HEK293 (cell line): ENCODE measurements around the gene LOX.

Experiments
- BCL11A ChIP-seq: fragments of 450-650 bp; formaldehyde crosslinking; IDR thresholded peaks from 2 replicates; pipeline ENCODE4 v1.5.1; 2016; ENCODE audit warnings: low read depth, missing biosample characterization, missing genetic modification characterization
- GLIS2 ChIP-seq: fragments of 450-650 bp; formaldehyde crosslinking; IDR thresholded peaks from 2 replicates; pipeline ENCODE4 v1.5.1; 2016; ENCODE audit warnings: missing biosample characterization, missing genetic modification characterization
- IKZF3 ChIP-seq: fragments of 450-650 bp; IDR thresholded peaks from 2 replicates; pipeline ENCODE4 v1.5.0; 2018; ENCODE audit warnings: missing biosample characterization, mild to moderate bottlenecking, missing genetic modification characterization, moderate library complexity
- INSM2 ChIP-seq: fragments of 450-650 bp; formaldehyde crosslinking; IDR thresholded peaks from 2 replicates; pipeline ENCODE4 v1.5.1; 2016; ENCODE audit warnings: missing biosample characterization, missing genetic modification characterization
- KLF17 ChIP-seq: fragments of 450-650 bp; formaldehyde crosslinking; IDR thresholded peaks from 2 replicates; pipeline ENCODE4 v1.5.1; 2016; ENCODE audit warnings: missing biosample characterization, missing genetic modification characterization
- KLF7 ChIP-seq: fragments of 450-650 bp; formaldehyde crosslinking; IDR thresholded peaks from 2 replicates; pipeline ENCODE4 v1.5.1; 2016; ENCODE audit warnings: missing biosample characterization, missing genetic modification characterization, borderline replicate concordance
- PRDM4 ChIP-seq: fragments of 450-650 bp; formaldehyde crosslinking; IDR thresholded peaks from 2 replicates; pipeline ENCODE4 v1.5.1; 2017; ENCODE audit warnings: missing biosample characterization, missing genetic modification characterization
- SP2 ChIP-seq: fragments of 450-650 bp; formaldehyde crosslinking; IDR thresholded peaks from 2 replicates; pipeline ENCODE4 v1.5.1; 2016; ENCODE audit warnings: missing biosample characterization, missing genetic modification characterization
- SP3 ChIP-seq: fragments of 450-650 bp; formaldehyde crosslinking; IDR thresholded peaks from 2 replicates; pipeline ENCODE4 v1.5.1; 2016; ENCODE audit warnings: missing biosample characterization, missing genetic modification characterization
- ZBTB11 ChIP-seq: fragments of 450-650 bp; formaldehyde crosslinking; conservative IDR thresholded peaks from 2 replicates; pipeline ENCODE4 v1.5.1; 2016; ENCODE audit warnings: low read depth, missing biosample characterization, missing genetic modification characterization
- ZBTB20 ChIP-seq: fragments of 450-650 bp; formaldehyde crosslinking; IDR thresholded peaks from 2 replicates; pipeline ENCODE4 v1.5.1; 2016; ENCODE audit warnings: missing biosample characterization, missing genetic modification characterization
- ZBTB26 ChIP-seq: fragments of 450-650 bp; formaldehyde crosslinking; optimal IDR thresholded peaks from 2 replicates; pipeline ENCODE3; 2016; ENCODE audit warnings: missing biosample characterization, mild to moderate bottlenecking, missing genetic modification characterization
- ZBTB8A ChIP-seq: fragments of 450-650 bp; formaldehyde crosslinking; IDR thresholded peaks from 2 replicates; pipeline ENCODE4 v1.5.1; 2016; ENCODE audit warnings: missing biosample characterization, missing genetic modification characterization
- ZEB2 ChIP-seq: fragments of 450-650 bp; formaldehyde crosslinking; IDR thresholded peaks from 2 replicates; pipeline ENCODE4 v1.5.1; 2016; ENCODE audit warnings: missing biosample characterization, missing genetic modification characterization
- ZFP69B ChIP-seq: fragments of 450-650 bp; formaldehyde crosslinking; IDR thresholded peaks from 2 replicates; pipeline ENCODE4 v1.5.1; 2016; ENCODE audit warnings: missing biosample characterization, missing genetic modification characterization
- ZNF140 ChIP-seq: fragments of 450-650 bp; formaldehyde crosslinking; IDR thresholded peaks from 2 replicates; pipeline ENCODE4 v1.5.1; 2016; ENCODE audit warnings: missing biosample characterization, missing genetic modification characterization
- ZNF16 ChIP-seq: fragments of 450-650 bp; formaldehyde crosslinking; IDR thresholded peaks from 2 replicates; pipeline ENCODE4 v1.5.1; 2016; ENCODE audit warnings: low read depth, missing biosample characterization, missing genetic modification characterization
- ZNF2 ChIP-seq: fragments of 450-650 bp; formaldehyde crosslinking; IDR thresholded peaks from 2 replicates; pipeline ENCODE4 v1.5.1; 2016; ENCODE audit warnings: missing biosample characterization, missing genetic modification characterization
- ZNF335 ChIP-seq: fragments of 450-650 bp; formaldehyde crosslinking; conservative IDR thresholded peaks from 2 replicates; pipeline ENCODE4 v1.5.1; 2016; ENCODE audit warnings: missing biosample characterization, missing genetic modification characterization
- ZNF366 ChIP-seq: fragments of 450-650 bp; formaldehyde crosslinking; conservative IDR thresholded peaks from 2 replicates; pipeline ENCODE4 v1.5.1; 2016; ENCODE audit warnings: missing biosample characterization, missing genetic modification characterization
- ZNF501 ChIP-seq: fragments of 450-650 bp; formaldehyde crosslinking; IDR thresholded peaks from 2 replicates; pipeline ENCODE4 v1.5.1; 2016; ENCODE audit warnings: missing biosample characterization, missing genetic modification characterization
- ZNF510 ChIP-seq: fragments of 450-650 bp; formaldehyde crosslinking; IDR thresholded peaks from 2 replicates; pipeline ENCODE4 v1.5.1; 2018; ENCODE audit warnings: mild to moderate bottlenecking, missing genetic modification characterization, missing biosample characterization; ENCODE audit not compliant: insufficient replicate concordance
- ZNF600 ChIP-seq: fragments of 450-650 bp; formaldehyde crosslinking; IDR thresholded peaks from 2 replicates; pipeline ENCODE4 v1.5.1; 2016; ENCODE audit warnings: missing biosample characterization, missing genetic modification characterization
- ZNF629 ChIP-seq: fragments of 450-650 bp; formaldehyde crosslinking; IDR thresholded peaks from 2 replicates; pipeline ENCODE4 v1.5.1; 2017; ENCODE audit warnings: missing biosample characterization, missing genetic modification characterization
- ZNF645 ChIP-seq: fragments of 450-650 bp; formaldehyde crosslinking; IDR thresholded peaks from 2 replicates; pipeline ENCODE4; 2016; ENCODE audit warnings: missing biosample characterization, missing genetic modification characterization
- ZNF776 ChIP-seq: fragments of 450-650 bp; formaldehyde crosslinking; IDR thresholded peaks from 2 replicates; pipeline ENCODE4 v1.5.0; 2017; ENCODE audit warnings: missing biosample characterization, missing genetic modification characterization, borderline replicate concordance

The LOX gene

GRCh38 chr5:122076669-122077365 lies 1.2 kb downstream of the LOX start (continued):
- TF ChIP-seq ZBTB11: peak; percentile 11; the same call in 1 of the 2 replicates
- TF ChIP-seq ZBTB8A (tag by site-specific recombination): peak; percentile 55; the same call in 1 of the 2 replicates
- TF ChIP-seq IKZF3: peak; percentile 96
- TF ChIP-seq ZNF510: no peak
- TF ChIP-seq SP2 (tag by site-specific recombination): peak; percentile 15; the same call in 1 of the 2 replicates
- TF ChIP-seq PRDM4 (tag by site-specific recombination): no peak
- TF ChIP-seq ZNF335 (tag by site-specific recombination): peak; percentile 90
- TF ChIP-seq ZNF501 (tag by site-specific recombination): peak; percentile 60; the same call in 1 of the 2 replicates
- TF ChIP-seq SP3 (tag by site-specific recombination): peak; percentile 9; the same call in 1 of the 2 replicates
- no peak for TF ChIP-seq ZBTB26 (tag by site-specific recombination)
- TF ChIP-seq GLIS2 (tag by site-specific recombination): peak; percentile 70; the same call in 1 of the 2 replicates
- 0 out of 2 replicates have a peak, but pooled peaks have one; percentile 14 for TF ChIP-seq INSM2
- TF ChIP-seq ZNF2 (tag by site-specific recombination): peak; percentile 61
- 0 out of 2 replicates have a peak, but pooled peaks have one; percentile 26 for TF ChIP-seq BCL11A (tag by site-specific recombination)
- no peak for TF ChIP-seq ZNF140 (tag by site-specific recombination)
- TF ChIP-seq ZNF366 (tag by site-specific recombination): peak; percentile 68
- TF ChIP-seq ZBTB20 (tag by site-specific recombination): peak; percentile 89
- no peak for TF ChIP-seq ZNF16 (tag by site-specific recombination)
- peak; percentile 74 for TF ChIP-seq ZEB2 (tag by site-specific recombination)
- no peak for TF ChIP-seq ZNF645 (tag by site-specific recombination)
- peak; percentile 21; the same call in 1 of the 2 replicates for TF ChIP-seq ZNF629 (tag by site-specific recombination)
- 0 out of 2 replicates have a peak, but pooled peaks have one; percentile 7 for TF ChIP-seq ZFP69B (tag by site-specific recombination)
- 0 out of 2 replicates have a peak, but pooled peaks have one; percentile 54 for TF ChIP-seq ZNF600 (tag by site-specific recombination)
- no peak for TF ChIP-seq KLF7 (tag by site-specific recombination)
- no peak for TF ChIP-seq ZNF776 (tag by site-specific recombination)
- TF ChIP-seq KLF17 (tag by site-specific recombination): 0 out of 2 replicates have a peak, but pooled peaks have one; percentile 48
